ENCODE results near the gene MICAL2.

GRCh38 chr11:12110714-12111548, 541 bp downstream of the MICAL2 start:
- TF ChIP-seq EZH2 (IDR thresholded peaks at IDR 0.05) (no peak), POLR2AphosphoS5 (IDR thresholded peaks at IDR 0.05; ENCODE audit: borderline replicate concordance, low read depth, low read length) (no peak), FOXP2 (optimal IDR thresholded peaks at IDR 0.05; ENCODE audit: control extremely low read depth, extremely low read length, insufficient read depth) (no peak)
